H9 (cell line): Measurements from ENCODE around the gene FXYD4. TPM values are rescaled to one million over a fixed set of nuclear protein-coding genes. Genes with fewer than 3 reads are reported as not detected.
A peak's percentile ranks its signal among the peaks of the same experiment; 100 is the strongest.

ENCODE experiments used
- DNase-seq: peaks from one replicate; pipeline ENCODE4 v3.0.0-alpha.2; 2017
- H2AFZ ChIP-seq: one replicate; pipeline ENCODE4 v1.6.1; 2013; ENCODE audit warnings: mild to moderate bottlenecking, low read length, control low read depth, moderate library complexity
- H2AK5ac ChIP-seq: 2 replicates; pipeline ENCODE4 v1.6.1; 2013; ENCODE audit warnings: low read length, control low read depth, mixed read lengths; ENCODE audit not compliant: insufficient read length
- H2BK120ac ChIP-seq: one replicate; pipeline ENCODE4 v1.6.1; 2013; ENCODE audit warnings: low read depth, mild to moderate bottlenecking, low read length, control low read depth, inconsistent platforms; ENCODE audit not compliant: poor library complexity, severe bottlenecking
- H2BK12ac ChIP-seq: 2 replicates; pipeline ENCODE4 v1.6.1; 2013; ENCODE audit warnings: low read length, control low read depth, mixed read lengths, low read depth; ENCODE audit not compliant: insufficient read length
- H2BK15ac ChIP-seq: 2 replicates; pipeline ENCODE4 v1.6.1; 2013; ENCODE audit warnings: low read depth, low read length, control low read depth
- H2BK20ac ChIP-seq: one replicate; pipeline ENCODE4 v1.6.1; 2013; ENCODE audit warnings: low read depth, mild to moderate bottlenecking, low read length, control low read depth, inconsistent platforms; ENCODE audit not compliant: poor library complexity, severe bottlenecking
- H2BK5ac ChIP-seq: 2 replicates; pipeline ENCODE4 v1.6.1; 2013; ENCODE audit warnings: low read length, control low read depth, mixed read lengths; ENCODE audit not compliant: insufficient read length
- H3K14ac ChIP-seq: 2 replicates; pipeline ENCODE4 v1.6.1; 2013; ENCODE audit warnings: low read length, control low read depth; ENCODE audit not compliant: insufficient read depth
- H3K18ac ChIP-seq: 2 replicates; pipeline ENCODE4 v1.6.1; 2013; ENCODE audit warnings: low read depth, mild to moderate bottlenecking, mixed read lengths, low read length, control low read depth; ENCODE audit not compliant: insufficient read length
- H3K23ac ChIP-seq: 2 replicates; pipeline ENCODE4 v1.6.1; 2013; ENCODE audit warnings: low read length, control low read depth, mixed read lengths, low read depth; ENCODE audit not compliant: insufficient read length
- H3K23me2 ChIP-seq: 2 replicates; pipeline ENCODE4 v1.6.1; 2013; ENCODE audit warnings: low read depth, mild to moderate bottlenecking, mixed read lengths, low read length, control low read depth; ENCODE audit not compliant: insufficient read length, poor library complexity, severe bottlenecking
- H3K27ac ChIP-seq: 2 replicates; pipeline ENCODE4 v1.5.1; 2013; ENCODE audit warnings: low read length, control low read depth, mixed read lengths, low read depth; ENCODE audit not compliant: insufficient read length
- H3K27me3 ChIP-seq: 2 replicates; pipeline ENCODE4 v1.6.1; 2013; ENCODE audit warnings: low read length, control low read depth, inconsistent platforms; ENCODE audit not compliant: insufficient read depth
- H3K4ac ChIP-seq: 2 replicates; pipeline ENCODE4 v1.6.1; 2013; ENCODE audit warnings: low read depth, mild to moderate bottlenecking, control low read depth, inconsistent platforms, low read length, moderate library complexity
- H3K4me1 ChIP-seq: 2 replicates; pipeline ENCODE4 v1.6.1; 2013; ENCODE audit warnings: low read length, control low read depth, inconsistent platforms; ENCODE audit not compliant: insufficient read depth
- H3K4me2 ChIP-seq: 2 replicates; pipeline ENCODE4 v1.6.1; 2013; ENCODE audit warnings: low read length, control low read depth, mixed read lengths; ENCODE audit not compliant: insufficient read length, insufficient read depth
- H3K56ac ChIP-seq: 2 replicates; pipeline ENCODE4 v1.6.1; 2013; ENCODE audit warnings: low read depth, mild to moderate bottlenecking, mixed read lengths, low read length, control low read depth; ENCODE audit not compliant: insufficient read length
- H3K79me1 ChIP-seq: 2 replicates; pipeline ENCODE4 v1.6.1; 2013; ENCODE audit warnings: low read depth, mild to moderate bottlenecking, moderate library complexity, low read length, control low read depth, inconsistent platforms; ENCODE audit not compliant: insufficient read depth, poor library complexity, severe bottlenecking
- H3K79me2 ChIP-seq: 2 replicates; pipeline ENCODE4 v1.6.1; 2013; ENCODE audit warnings: low read length, control low read depth, inconsistent platforms; ENCODE audit not compliant: insufficient read depth
- H3K9ac ChIP-seq: 2 replicates; pipeline ENCODE4 v1.6.1; 2013; ENCODE audit warnings: low read length, control low read depth, mixed read lengths; ENCODE audit not compliant: insufficient read length; ENCODE audit errors: extremely low read depth
- H3K9me3 ChIP-seq: one replicate; pipeline ENCODE4 v1.6.1; 2013; ENCODE audit warnings: low read depth, low read length, inconsistent platforms; ENCODE audit not compliant: control insufficient read depth
- H3T11ph ChIP-seq: one replicate; pipeline ENCODE4 v1.6.1; 2013; ENCODE audit warnings: mild to moderate bottlenecking, low read length, control low read depth, inconsistent platforms
- H4K20me1 ChIP-seq: one replicate; pipeline ENCODE4 v1.6.1; 2013; ENCODE audit not compliant: control insufficient read depth, insufficient read length, insufficient read depth
- H4K5ac ChIP-seq: 2 replicates; pipeline ENCODE4 v1.6.1; 2013; ENCODE audit warnings: low read depth, mild to moderate bottlenecking, mixed read lengths, low read length, control low read depth; ENCODE audit not compliant: insufficient read length
- H4K8ac ChIP-seq: replicated peaks from 2 replicates; pipeline ENCODE4 v1.6.1; 2013; ENCODE audit warnings: low read length, control low read depth, mixed read lengths, low read depth; ENCODE audit not compliant: insufficient read length
- H4K91ac ChIP-seq: 2 replicates; pipeline ENCODE4 v1.6.1; 2013; ENCODE audit warnings: low read depth, mild to moderate bottlenecking, moderate library complexity, mixed read lengths, low read length, control low read depth; ENCODE audit not compliant: insufficient read length
- H3K27ac Mint-ChIP-seq, 3 experiments: 2 replicates in 2 of 3; 3 replicates in 1 of 3; pipeline ENCODE4 v1.8.0; 2020 to 2021; ENCODE audit warnings: mixed read lengths in 3 of 3, mild to moderate bottlenecking in 1 of 3, moderate library complexity in 1 of 3
- H3K27me3 Mint-ChIP-seq: 2 replicates; pipeline ENCODE4 v1.8.0; 2021; ENCODE audit warnings: low read depth, mild to moderate bottlenecking, moderate library complexity, mixed read lengths
- H3K36me3 Mint-ChIP-seq, 3 experiments: 2 replicates in 2 of 3; 3 replicates in 1 of 3; pipeline ENCODE4 v1.8.0; 2020 to 2021; ENCODE audit warnings: low read depth in 3 of 3, mixed read lengths in 3 of 3; ENCODE audit not compliant: insufficient read depth in 1 of 3
- H3K4me1 Mint-ChIP-seq, 2 experiments: 2 replicates each; pipeline ENCODE4 v1.8.0; 2020; ENCODE audit warnings: mixed read lengths in 2 of 2
- H3K4me3 Mint-ChIP-seq, 2 experiments: 2 replicates in 1 of 2; 3 replicates in 1 of 2; pipeline ENCODE4 v1.8.0; 2020 to 2021; ENCODE audit warnings: mild to moderate bottlenecking in 2 of 2, mixed read lengths in 2 of 2, moderate library complexity in 1 of 2
- H3K9me3 Mint-ChIP-seq, 2 experiments: 2 replicates in 1 of 2; 3 replicates in 1 of 2; pipeline ENCODE4 v1.8.0; 2020; ENCODE audit warnings: mild to moderate bottlenecking in 2 of 2, mixed read lengths in 2 of 2, moderate library complexity in 1 of 2
- WGBS: extraction: QIAGEN DNeasy Blood & Tissue Kit; methylation state at CpG from one replicate; pipeline ENCODE4 v1.1.7; 2013; ENCODE audit warnings: missing lambda C conversion rate, low lambda C conversion rate, mixed read lengths; ENCODE audit not compliant: insufficient read length; ENCODE audit errors: extremely low coverage; 5-methylcytosine and 5-hydroxymethylcytosine counted together
- total RNA-seq: library from RNA; stranded (reverse); gene quantifications from 2 replicates; pipeline ENCODE4 v1.2.1, GENCODE V29; 2021
- TF ChIP-seq, protein P1 (sequence below): fragments of 200-600 bp; sonication (generic); conservative IDR thresholded peaks from 3 replicates; pipeline ENCODE4 v1.8.0; 2021; ENCODE audit warnings: antibody characterized with exemption, mild to moderate bottlenecking

The FXYD4 gene
- total RNA-seq, 1 experiment from 2014 or later = not detected

GRCh38 chr10:43353495-43354329, 17.7 kb upstream of the FXYD4 start:
- Histone ChIP-seq H2BK120ac (no peak overlapping the region), H2AK5ac (no peak overlapping the region), H3K23me2 (no peaks in the 10 kb centered on the region), H3K9me3 (no peaks in the 10 kb centered on the region), H4K8ac (no peak overlapping the region), H3K4me1 (peaks cover 2% of the 10 kb centered on the region; the same call in 1 of the 2 replicates), H2BK5ac (no peak overlapping the region), H2AFZ (no peak overlapping the region), H3K4ac (no peak overlapping the region), H4K91ac (no peak overlapping the region), H3K9ac (no peak overlapping the region), H3K79me2 (no peaks in the 10 kb centered on the region), H3K56ac (no peak overlapping the region), H3K18ac (no peak overlapping the region), H3K27ac (no peak overlapping the region), H2BK15ac (no peak overlapping the region), H3K23ac (no peak overlapping the region), H3K27me3 (no peaks in the 10 kb centered on the region), H3K4me2 (no peak overlapping the region), H2BK12ac (no peak overlapping the region), H2BK20ac (no peak overlapping the region), H3T11ph (no peak overlapping the region), H3K14ac (no peak overlapping the region), H4K20me1 (no peaks in the 10 kb centered on the region), H3K79me1 (no peaks in the 10 kb centered on the region), H4K5ac (no peak overlapping the region)
- H3K27me3 Mint-ChIP-seq = no peaks in the 10 kb centered on the region
- no peak for DNase-seq
- WGBS = no CpG with 5 or more reads among the region's 3 CpGs
- peak overlapping the region; percentile 24 to 80 (median 44); a peak in 3 of 7 replicates for H3K27ac Mint-ChIP-seq
- no peaks in the 10 kb centered on the region for H3K36me3 Mint-ChIP-seq
- no peak overlapping the region for H3K4me3 Mint-ChIP-seq
- peaks cover 29 to 43% of the 10 kb centered on the region in 2 experiments for H3K4me1 Mint-ChIP-seq
- TF ChIP-seq, protein P1, sequence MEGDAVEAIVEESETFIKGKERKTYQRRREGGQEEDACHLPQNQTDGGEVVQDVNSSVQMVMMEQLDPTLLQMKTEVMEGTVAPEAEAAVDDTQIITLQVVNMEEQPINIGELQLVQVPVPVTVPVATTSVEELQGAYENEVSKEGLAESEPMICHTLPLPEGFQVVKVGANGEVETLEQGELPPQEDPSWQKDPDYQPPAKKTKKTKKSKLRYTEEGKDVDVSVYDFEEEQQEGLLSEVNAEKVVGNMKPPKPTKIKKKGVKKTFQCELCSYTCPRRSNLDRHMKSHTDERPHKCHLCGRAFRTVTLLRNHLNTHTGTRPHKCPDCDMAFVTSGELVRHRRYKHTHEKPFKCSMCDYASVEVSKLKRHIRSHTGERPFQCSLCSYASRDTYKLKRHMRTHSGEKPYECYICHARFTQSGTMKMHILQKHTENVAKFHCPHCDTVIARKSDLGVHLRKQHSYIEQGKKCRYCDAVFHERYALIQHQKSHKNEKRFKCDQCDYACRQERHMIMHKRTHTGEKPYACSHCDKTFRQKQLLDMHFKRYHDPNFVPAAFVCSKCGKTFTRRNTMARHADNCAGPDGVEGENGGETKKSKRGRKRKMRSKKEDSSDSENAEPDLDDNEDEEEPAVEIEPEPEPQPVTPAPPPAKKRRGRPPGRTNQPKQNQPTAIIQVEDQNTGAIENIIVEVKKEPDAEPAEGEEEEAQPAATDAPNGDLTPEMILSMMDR = no peak
- no peaks in the 10 kb centered on the region for H3K9me3 Mint-ChIP-seq
